Skin of body (tissue), 2 donors: Measurements from ENCODE around the gene CNOT3. TPM values are rescaled to one million over a fixed set of nuclear protein-coding genes. Genes with fewer than 3 reads are reported as not detected.
"Not testable (repeated sequence)": the region's sequence is repeated elsewhere in the genome, so short reads cannot be mapped to it uniquely, and the experiment has no call there.

ENCODE experiments used
- DNase-seq: peaks from one replicate; lab custom pipeline; 2025; lab: John Stamatoyannopoulos, UW
- total RNA-seq: library from RNA; depleted of rRNA; stranded (reverse); fragments of >200 nt; gene quantifications from one replicate; pipeline ENCODE4 v1.2.3, GENCODE V29; 2014

CNOT3 gene
- total RNA-seq, 1 donor from 2014 or later, result 11.5 TPM

DNA sequence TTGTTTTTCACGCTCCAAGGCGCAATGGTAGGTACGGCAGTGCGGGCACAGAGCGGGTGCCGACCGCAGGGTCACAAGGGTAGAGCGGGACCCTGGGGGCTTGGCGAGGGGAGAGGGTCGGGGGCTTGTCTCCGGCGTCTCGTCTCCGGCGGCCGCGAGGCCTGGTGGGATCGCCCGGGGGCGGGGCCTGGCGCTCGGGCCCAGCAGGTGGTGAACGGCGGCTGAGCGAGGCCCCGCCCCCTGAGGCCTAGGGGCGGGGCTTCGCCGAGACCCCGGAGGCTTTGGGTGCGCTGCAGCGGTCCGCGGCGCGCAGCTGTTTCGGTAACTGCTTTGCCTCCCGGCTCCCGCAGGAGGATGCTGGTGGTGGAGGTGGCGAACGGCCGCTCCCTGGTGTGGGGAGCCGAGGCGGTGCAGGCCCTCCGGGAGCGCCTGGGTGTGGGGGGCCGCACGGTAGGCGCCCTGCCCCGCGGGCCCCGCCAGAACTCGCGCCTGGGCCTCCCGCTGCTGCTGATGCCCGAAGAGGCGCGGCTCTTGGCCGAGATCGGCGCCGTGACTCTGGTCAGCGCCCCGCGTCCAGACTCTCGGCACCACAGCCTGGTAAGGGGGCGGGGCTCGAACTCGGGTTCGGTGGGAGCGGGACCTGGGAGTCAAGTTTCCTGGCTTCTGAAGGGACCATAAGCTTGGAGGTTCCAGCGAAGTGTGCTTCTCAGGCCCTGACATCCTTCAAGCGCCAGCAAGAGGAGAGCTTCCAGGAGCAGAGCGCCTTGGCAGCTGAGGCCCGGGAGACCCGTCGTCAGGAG is 53.6 kb downstream of the CNOT3 start, which contains the start of gene TSEN34:
TSEN34 (plus strand) TSS at position 298 of the 800 bp plus-strand sequence; CDS start at position 355, 57 bp downstream.
- peak; percentile 86 for DNase-seq

GRCh38 chr19:54191811-54192453 is 54.4 kb downstream of the CNOT3 start:
- no peak for DNase-seq

DNA sequence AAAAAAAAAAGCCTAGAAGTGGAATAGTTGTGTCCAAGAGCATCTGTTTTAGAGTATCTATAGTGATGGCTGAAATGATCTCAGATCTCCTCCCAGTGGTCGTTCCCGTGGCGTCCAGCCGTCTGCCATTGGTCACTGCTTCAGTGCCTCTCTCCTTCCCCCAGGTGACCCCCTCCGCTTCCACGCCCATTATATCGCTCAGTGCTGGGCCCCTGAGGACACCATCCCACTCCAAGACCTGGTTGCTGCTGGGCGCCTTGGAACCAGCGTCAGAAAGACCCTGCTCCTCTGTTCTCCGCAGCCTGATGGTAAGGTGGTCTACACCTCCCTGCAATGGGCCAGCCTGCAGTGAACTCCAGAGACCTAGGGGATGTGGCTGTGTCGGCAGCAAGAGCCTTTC is 55.4 kb downstream of the CNOT3 start:
- no peak for DNase-seq

DNA sequence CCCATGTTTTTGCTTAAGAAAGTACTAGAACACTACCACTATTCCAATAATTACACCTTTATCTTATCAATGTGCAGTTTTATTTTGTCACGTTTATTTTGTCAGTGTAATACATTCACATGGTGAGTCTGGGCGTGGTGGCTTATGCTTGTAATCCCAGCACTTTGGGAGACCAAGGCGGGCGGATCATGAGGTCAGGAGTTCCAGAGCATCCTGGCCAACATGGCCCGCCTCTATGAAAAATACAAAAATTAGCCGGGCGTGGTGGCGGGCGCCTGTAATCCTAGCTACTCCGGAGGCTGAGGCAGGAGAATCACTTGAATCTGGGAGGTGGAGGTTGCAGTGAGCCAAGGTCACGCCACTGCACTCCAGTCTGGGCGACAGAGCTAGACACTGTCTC is 56.9 kb downstream of the CNOT3 start:
- DNase-seq, result not testable (repeated sequence)

GRCh38 chr19:54196536-54196935 is 59.0 kb downstream of the CNOT3 start:
- no peak for DNase-seq

GRCh38 chr19:54197121-54197520 is 59.6 kb downstream of the CNOT3 start:
- DNase-seq, result no peak

GRCh38 chr19:54199401-54199800 is 61.8 kb downstream of the CNOT3 start:
- no peak for DNase-seq

- no peak for DNase-seq
Observed at GRCh38 chr19:54201172-54201701, 63.7 kb downstream of the CNOT3 start.

- no peak for DNase-seq
Observed at GRCh38 chr19:54201980-54202379, 64.4 kb downstream of the CNOT3 start.

- DNase-seq, result no peak
Observed at GRCh38 chr19:54203151-54203611, 65.6 kb downstream of the CNOT3 start.

- DNase-seq, result no peak
Observed at GRCh38 chr19:54204767-54205468, 67.4 kb downstream of the CNOT3 start.

Other genes starting within 250 kb of the CNOT3 start
- gene CACNG7, start 228.5 kb upstream of the CNOT3 start, total RNA-seq, result not detected
- under 0.01 TPM for gene CACNG8, start 174.8 kb upstream of the CNOT3 start, total RNA-seq
- 0.79 TPM for gene CACNG6, start 146.1 kb upstream of the CNOT3 start, total RNA-seq
- gene VSTM1, start 73.9 kb upstream of the CNOT3 start, total RNA-seq, result 1.7 TPM
- gene TARM1, start 56.4 kb upstream of the CNOT3 start, total RNA-seq, result 0.20 TPM
- 1.4 TPM for gene OSCAR, start 37.0 kb upstream of the CNOT3 start, total RNA-seq
- gene NDUFA3, start 34.9 kb upstream of the CNOT3 start, total RNA-seq, result 6.8 TPM
- 5.4 TPM for gene TFPT, start 22.1 kb upstream of the CNOT3 start, total RNA-seq
- gene PRPF31, start 22.0 kb upstream of the CNOT3 start, total RNA-seq, result 27.2 TPM
- gene LENG1, start 22.0 kb downstream of the CNOT3 start, total RNA-seq, result 3.6 TPM
- gene TMC4, start 35.4 kb downstream of the CNOT3 start, total RNA-seq, result 1.8 TPM
- gene MBOAT7, start 51.8 kb downstream of the CNOT3 start, total RNA-seq, result 18.8 TPM
- 24.4 TPM for gene TSEN34, start 53.5 kb downstream of the CNOT3 start, total RNA-seq
- gene RPS9, start 63.1 kb downstream of the CNOT3 start, total RNA-seq, result 3,109 TPM
- 4.2 TPM for gene LILRB3, start 85.2 kb downstream of the CNOT3 start, total RNA-seq
- gene LILRA6, start 105.0 kb downstream of the CNOT3 start, total RNA-seq, result 1.4 TPM
- gene LILRB5, start 119.5 kb downstream of the CNOT3 start, total RNA-seq, result 4.1 TPM
- 1.5 TPM for gene LILRB2, start 143.3 kb downstream of the CNOT3 start, total RNA-seq
- gene LILRA5, start 175.4 kb downstream of the CNOT3 start, total RNA-seq, result 3.9 TPM
- not detected for gene LILRA4, start 201.4 kb downstream of the CNOT3 start, total RNA-seq
- 11.5 TPM for gene LAIR1, start 227.2 kb downstream of the CNOT3 start, total RNA-seq